ENCODE measurements around the gene MRC1.

Gene MRC1
- long read RNA-seq: 0 reads

DNA sequence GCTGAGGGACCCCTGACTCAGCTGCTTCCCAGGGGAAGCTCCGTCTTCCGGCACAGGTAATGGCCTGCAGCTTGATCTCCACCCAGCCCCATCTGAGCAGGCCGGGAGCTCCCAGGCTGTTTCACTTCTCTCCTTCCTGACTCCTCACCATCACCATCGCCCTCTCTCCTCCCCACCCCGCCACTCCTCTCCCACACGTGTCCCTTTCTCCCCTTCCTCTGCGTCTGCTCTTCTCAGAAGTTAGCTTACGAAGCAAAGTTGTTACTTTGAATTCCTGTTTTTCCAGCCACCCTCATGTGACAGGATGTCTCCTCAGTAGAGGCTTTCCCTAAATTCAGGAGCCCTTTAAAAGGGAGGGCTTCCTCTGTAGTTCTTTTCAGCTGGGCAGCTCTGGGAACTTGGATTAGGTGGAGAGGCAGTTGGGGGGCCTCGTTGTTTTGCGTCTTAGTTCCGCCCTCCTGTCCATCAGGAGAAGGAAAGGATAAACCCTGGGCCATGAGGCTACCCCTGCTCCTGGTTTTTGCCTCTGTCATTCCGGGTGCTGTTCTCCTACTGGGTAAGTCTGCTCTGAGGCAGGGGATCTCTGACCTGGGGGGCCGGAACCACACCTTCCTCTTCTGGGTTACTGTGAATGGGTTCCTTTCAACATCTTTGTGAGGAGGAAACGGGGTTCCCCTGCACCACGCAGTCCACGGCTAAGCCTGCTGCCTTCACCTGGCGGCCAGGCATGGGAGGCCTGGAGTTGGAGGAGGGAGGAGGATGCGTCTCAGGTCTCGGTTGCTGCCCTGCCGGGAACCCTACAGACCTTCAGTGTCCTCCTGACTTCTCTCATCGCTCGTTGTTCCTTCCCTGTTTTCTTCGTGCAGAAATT lies at the start of gene MRC1:
MRC1 (plus strand) TSS at position 378 of the 871 bp plus-strand sequence; CDS start at position 496, 118 bp downstream.
- TF ChIP-seq, protein P1, sequence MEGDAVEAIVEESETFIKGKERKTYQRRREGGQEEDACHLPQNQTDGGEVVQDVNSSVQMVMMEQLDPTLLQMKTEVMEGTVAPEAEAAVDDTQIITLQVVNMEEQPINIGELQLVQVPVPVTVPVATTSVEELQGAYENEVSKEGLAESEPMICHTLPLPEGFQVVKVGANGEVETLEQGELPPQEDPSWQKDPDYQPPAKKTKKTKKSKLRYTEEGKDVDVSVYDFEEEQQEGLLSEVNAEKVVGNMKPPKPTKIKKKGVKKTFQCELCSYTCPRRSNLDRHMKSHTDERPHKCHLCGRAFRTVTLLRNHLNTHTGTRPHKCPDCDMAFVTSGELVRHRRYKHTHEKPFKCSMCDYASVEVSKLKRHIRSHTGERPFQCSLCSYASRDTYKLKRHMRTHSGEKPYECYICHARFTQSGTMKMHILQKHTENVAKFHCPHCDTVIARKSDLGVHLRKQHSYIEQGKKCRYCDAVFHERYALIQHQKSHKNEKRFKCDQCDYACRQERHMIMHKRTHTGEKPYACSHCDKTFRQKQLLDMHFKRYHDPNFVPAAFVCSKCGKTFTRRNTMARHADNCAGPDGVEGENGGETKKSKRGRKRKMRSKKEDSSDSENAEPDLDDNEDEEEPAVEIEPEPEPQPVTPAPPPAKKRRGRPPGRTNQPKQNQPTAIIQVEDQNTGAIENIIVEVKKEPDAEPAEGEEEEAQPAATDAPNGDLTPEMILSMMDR (IDR thresholded peaks at IDR 0.05; ENCODE audit: insufficient read depth, low read length): no peak
- TF ChIP-seq, protein P2, sequence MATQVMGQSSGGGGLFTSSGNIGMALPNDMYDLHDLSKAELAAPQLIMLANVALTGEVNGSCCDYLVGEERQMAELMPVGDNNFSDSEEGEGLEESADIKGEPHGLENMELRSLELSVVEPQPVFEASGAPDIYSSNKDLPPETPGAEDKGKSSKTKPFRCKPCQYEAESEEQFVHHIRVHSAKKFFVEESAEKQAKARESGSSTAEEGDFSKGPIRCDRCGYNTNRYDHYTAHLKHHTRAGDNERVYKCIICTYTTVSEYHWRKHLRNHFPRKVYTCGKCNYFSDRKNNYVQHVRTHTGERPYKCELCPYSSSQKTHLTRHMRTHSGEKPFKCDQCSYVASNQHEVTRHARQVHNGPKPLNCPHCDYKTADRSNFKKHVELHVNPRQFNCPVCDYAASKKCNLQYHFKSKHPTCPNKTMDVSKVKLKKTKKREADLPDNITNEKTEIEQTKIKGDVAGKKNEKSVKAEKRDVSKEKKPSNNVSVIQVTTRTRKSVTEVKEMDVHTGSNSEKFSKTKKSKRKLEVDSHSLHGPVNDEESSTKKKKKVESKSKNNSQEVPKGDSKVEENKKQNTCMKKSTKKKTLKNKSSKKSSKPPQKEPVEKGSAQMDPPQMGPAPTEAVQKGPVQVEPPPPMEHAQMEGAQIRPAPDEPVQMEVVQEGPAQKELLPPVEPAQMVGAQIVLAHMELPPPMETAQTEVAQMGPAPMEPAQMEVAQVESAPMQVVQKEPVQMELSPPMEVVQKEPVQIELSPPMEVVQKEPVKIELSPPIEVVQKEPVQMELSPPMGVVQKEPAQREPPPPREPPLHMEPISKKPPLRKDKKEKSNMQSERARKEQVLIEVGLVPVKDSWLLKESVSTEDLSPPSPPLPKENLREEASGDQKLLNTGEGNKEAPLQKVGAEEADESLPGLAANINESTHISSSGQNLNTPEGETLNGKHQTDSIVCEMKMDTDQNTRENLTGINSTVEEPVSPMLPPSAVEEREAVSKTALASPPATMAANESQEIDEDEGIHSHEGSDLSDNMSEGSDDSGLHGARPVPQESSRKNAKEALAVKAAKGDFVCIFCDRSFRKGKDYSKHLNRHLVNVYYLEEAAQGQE (IDR thresholded peaks at IDR 0.05; ENCODE audit: insufficient replicate concordance, low read depth): no peak
- TF ChIP-seq GABPA (IDR thresholded peaks at IDR 0.05; ENCODE audit: low read depth) (no peak), SPI1 (IDR thresholded peaks at IDR 0.05; ENCODE audit: borderline replicate concordance, low read depth) (no peak), POLR2AphosphoS5 (IDR thresholded peaks at IDR 0.05; ENCODE audit: low read depth) (no peak)
- no peak for DNase-seq (ENCODE audit: low read depth in 1 of 2, low spot score in 1 of 2)
- H3K4me3 ChIP-seq (replicated peaks; ENCODE audit: insufficient read depth, low read length): no peak within 1 kb of the TSS
- no peaks in the 10 kb centered on the region for H3K27me3 ChIP-seq (ENCODE audit: insufficient read depth, poor library complexity, severe bottlenecking)
- H3K27ac ChIP-seq (replicated peaks): no peak within 1 kb of the TSS

DNA sequence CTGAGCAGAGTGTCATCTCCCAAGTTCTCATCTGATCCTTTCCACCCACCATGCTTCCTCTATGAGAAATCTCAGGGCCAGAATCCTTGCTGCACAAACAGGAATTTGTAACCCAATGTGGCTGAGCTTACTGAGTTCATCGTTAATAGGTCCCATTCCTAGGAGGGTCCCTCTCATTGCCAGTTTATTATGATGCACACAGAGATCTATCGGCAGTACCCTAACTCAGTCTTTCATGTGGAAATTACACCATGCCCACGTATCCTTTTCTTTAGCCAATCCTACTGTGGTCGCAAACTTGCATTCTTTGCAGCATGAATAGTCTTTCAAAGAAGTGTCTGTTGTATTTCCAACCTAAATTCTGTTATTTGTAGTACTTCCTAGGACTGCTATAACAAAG lies 45.0 kb upstream of the MRC1 start:
- DNase-seq (ENCODE audit: low read depth in 1 of 2, low spot score in 1 of 2): no peak
- TF ChIP-seq, protein P1 (IDR thresholded peaks at IDR 0.05; ENCODE audit: insufficient read depth, low read length): no peak
- no peak for TF ChIP-seq POLR2AphosphoS5 (IDR thresholded peaks at IDR 0.05; ENCODE audit: low read depth)
- TF ChIP-seq SPI1 (IDR thresholded peaks at IDR 0.05; ENCODE audit: borderline replicate concordance, low read depth): no peak
- TF ChIP-seq GABPA (IDR thresholded peaks at IDR 0.05; ENCODE audit: low read depth): no peak
- H3K27me3 ChIP-seq (ENCODE audit: insufficient read depth, poor library complexity, severe bottlenecking): no peaks in the 10 kb centered on the region
- H3K4me3 ChIP-seq (replicated peaks; ENCODE audit: insufficient read depth, low read length): no peak overlapping the region
- no peak overlapping the region for H3K27ac ChIP-seq (replicated peaks)

DNA sequence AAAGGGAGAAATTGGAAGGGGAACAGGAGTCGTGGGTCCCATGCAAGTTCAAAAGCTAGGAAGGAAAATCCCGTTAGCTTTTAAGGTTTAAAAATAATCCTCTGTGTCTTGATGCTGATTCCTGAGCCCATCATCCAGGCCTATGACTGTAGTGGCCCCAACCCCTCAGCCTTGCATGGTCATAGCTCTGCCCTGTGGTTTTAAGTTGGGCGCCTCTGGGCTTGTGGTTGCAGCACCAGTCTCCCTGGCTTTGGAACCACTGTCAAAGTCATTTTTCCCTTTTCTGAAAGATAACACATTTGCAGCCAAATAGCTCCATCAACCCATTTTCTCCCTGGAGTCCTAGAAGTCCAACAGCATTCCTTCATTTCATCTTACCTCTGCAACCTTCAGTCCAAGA lies 43.5 kb upstream of the MRC1 start:
- H3K4me3 ChIP-seq (replicated peaks; ENCODE audit: insufficient read depth, low read length): no peak overlapping the region
- no peak overlapping the region for H3K27ac ChIP-seq (replicated peaks)
- DNase-seq (ENCODE audit: low read depth in 1 of 2, low spot score in 1 of 2): no peak
- H3K27me3 ChIP-seq (ENCODE audit: insufficient read depth, poor library complexity, severe bottlenecking): no peaks in the 10 kb centered on the region
- TF ChIP-seq GABPA (IDR thresholded peaks at IDR 0.05; ENCODE audit: low read depth): no peak
- no peak for TF ChIP-seq POLR2AphosphoS5 (IDR thresholded peaks at IDR 0.05; ENCODE audit: low read depth)
- TF ChIP-seq, protein P1 (IDR thresholded peaks at IDR 0.05; ENCODE audit: insufficient read depth, low read length): no peak
- TF ChIP-seq SPI1 (IDR thresholded peaks at IDR 0.05; ENCODE audit: borderline replicate concordance, low read depth): no peak
- TF ChIP-seq, protein P2 (IDR thresholded peaks at IDR 0.05; ENCODE audit: insufficient replicate concordance, low read depth): no peak
